Measurements from ENCODE around the gene MORN1. TPM values are rescaled to one million over a fixed set of nuclear protein-coding genes. Genes with fewer than 3 reads are reported as not detected.

The MORN1 gene
- total and polyA plus RNA-seq, 8 donors: 2.6 to 18.1 (median 5.7) TPM

GRCh38 chr1:2438038-2438437, 46.7 kb upstream of the MORN1 start:
- DNase-seq: no peak
- Histone ChIP-seq H3K4me1 (peaks cover 0 to 3% (median 1%) of the 10 kb centered on the region in 4 donors), H3K27me3 (peaks cover 9 to 90% (median 40%) of the 10 kb centered on the region in 3 donors), H3K9me3 (no peaks in the 10 kb centered on the region), H3K27ac (no peak overlapping the region), H3K4me3 (no peak overlapping the region), H3K36me3 (no peaks in the 10 kb centered on the region)
- WGBS, 5 donors: 53 to 63% (median 61%) methylated on average over 14 to 15 of the region's 15 CpGs
- TF ChIP-seq CTCF (IDR thresholded peaks at IDR 0.05): no peak
- no peak for TF ChIP-seq EP300 (IDR thresholded peaks at IDR 0.05)
- no peak for TF ChIP-seq POLR2A (IDR thresholded peaks at IDR 0.05)
- TF ChIP-seq POLR2AphosphoS5 (IDR thresholded peaks at IDR 0.05): no peak
- intact Hi-C loops (cut with DNase I; ENCODE audit: low total_unique reads): loop anchor here (10.0 kb wide), 1 partner anchor 177 kb away; no protein-coding TSS in a partner anchor

- DNase-seq: no peak
- Histone ChIP-seq H3K9me3 (no peaks in the 10 kb centered on the region), H3K4me1 (no peaks in the 10 kb centered on the region), H3K36me3 (no peaks in the 10 kb centered on the region), H3K4me3 (no peak overlapping the region), H3K27me3 (peaks cover 7 to 90% (median 40%) of the 10 kb centered on the region in 3 donors), H3K27ac (no peak overlapping the region)
- WGBS, 5 donors: 82 to 90% (median 87%) methylated on average over 15 of the region's 15 CpGs
- no peak for TF ChIP-seq POLR2AphosphoS5 (IDR thresholded peaks at IDR 0.05)
- TF ChIP-seq EP300 (IDR thresholded peaks at IDR 0.05): no peak
- TF ChIP-seq CTCF (IDR thresholded peaks at IDR 0.05): no peak
- TF ChIP-seq POLR2A (IDR thresholded peaks at IDR 0.05): no peak
- intact Hi-C loops (cut with DNase I; ENCODE audit: low total_unique reads): loop anchor here (10.0 kb wide), 1 partner anchor 177 kb away; no protein-coding TSS in a partner anchor
Measured at GRCh38 chr1:2437617-2438016, 46.3 kb upstream of the MORN1 start.

GRCh38 chr1:2436876-2437275, 45.5 kb upstream of the MORN1 start:
- Histone ChIP-seq H3K4me1 (no peaks in the 10 kb centered on the region), H3K9me3 (no peaks in the 10 kb centered on the region), H3K27me3 (peaks cover 3 to 90% (median 33%) of the 10 kb centered on the region in 3 donors), H3K27ac (no peak overlapping the region), H3K4me3 (no peak overlapping the region), H3K36me3 (no peaks in the 10 kb centered on the region)
- no peak for TF ChIP-seq CTCF (IDR thresholded peaks at IDR 0.05)
- TF ChIP-seq POLR2AphosphoS5 (IDR thresholded peaks at IDR 0.05): no peak
- TF ChIP-seq EP300 (IDR thresholded peaks at IDR 0.05): no peak
- no peak for TF ChIP-seq POLR2A (IDR thresholded peaks at IDR 0.05)
- 72 to 84% (median 78%) methylated on average over 5 to 7 of the region's 7 CpGs for WGBS, 5 donors
- no peak for DNase-seq
- intact Hi-C loops (cut with DNase I; ENCODE audit: low total_unique reads): loop anchor here (10.0 kb wide), 1 partner anchor 178 kb away; no protein-coding TSS in a partner anchor

- intact Hi-C loops (cut with DNase I; ENCODE audit: low total_unique reads): loop anchor here (10.0 kb wide), 1 partner anchor 179 kb away; no protein-coding TSS in a partner anchor
- Histone ChIP-seq H3K9me3 (no peaks in the 10 kb centered on the region), H3K27me3 (peaks cover 3 to 90% (median 31%) of the 10 kb centered on the region in 3 donors), H3K27ac (no peak overlapping the region), H3K4me3 (no peak overlapping the region), H3K4me1 (no peaks in the 10 kb centered on the region), H3K36me3 (no peaks in the 10 kb centered on the region)
- DNase-seq: no peak
- WGBS, 5 donors: 47 to 87% (median 60%) methylated on average over 1 to 2 of the region's 2 CpGs
- TF ChIP-seq EP300 (IDR thresholded peaks at IDR 0.05): no peak
- no peak for TF ChIP-seq POLR2AphosphoS5 (IDR thresholded peaks at IDR 0.05)
- no peak for TF ChIP-seq POLR2A (IDR thresholded peaks at IDR 0.05)
- TF ChIP-seq CTCF (IDR thresholded peaks at IDR 0.05): no peak
Measured at GRCh38 chr1:2435746-2436355, 44.5 kb upstream of the MORN1 start.
